PC-9 (cell line): Measurements from ENCODE around the gene GRID2. TPM values are rescaled to one million over a fixed set of nuclear protein-coding genes. Genes with fewer than 3 reads are reported as not detected.

ENCODE experiments used
- BruUV-seq: library from RNA; stranded (reverse); fragments of 400-500 nt; replicated peaks from 2 replicates; lab custom pipeline; 2021; lab: Mats Ljungman, UMichigan
- CTCF ChIA-PET: fragments of 300-600 bp; sonication (Branson Sonifier 250); formaldehyde crosslinking; loops from one replicate; lab custom pipeline; 2022; ENCODE audit warnings: antibody characterized with exemption; lab: Charles Lee
- POLR2A ChIA-PET: fragments of 300-600 bp; sonication (Branson Sonifier 250); formaldehyde crosslinking; loops from one replicate; lab custom pipeline; 2022; ENCODE audit warnings: antibody characterized with exemption; ENCODE audit not compliant: unreplicated experiment; lab: Charles Lee
- DNase-seq, 2 experiments: peaks; one replicate each; pipeline versions ENCODE4 v3.0.0 to v3.0.0-alpha.2; 2015 to 2022; ENCODE audit warnings: mixed read lengths in 1 of 2
- H2AFZ ChIP-seq: fragments of 200-600 bp; sonication (generic); 2 replicates; pipeline ENCODE4 v1.8.1; 2017; ENCODE audit warnings: antibody characterized with exemption
- H3F3A ChIP-seq: fragments of 200-600 bp; sonication (generic); 2 replicates; pipeline ENCODE4 v1.8.1; 2017; ENCODE audit warnings: antibody characterized with exemption, mild to moderate bottlenecking, low read depth; ENCODE audit not compliant: insufficient read depth
- H3K27ac ChIP-seq: fragments of 200-600 bp; sonication (generic); 2 replicates; pipeline ENCODE4 v1.6.1; 2016; ENCODE audit warnings: mixed run types
- H3K27me3 ChIP-seq: fragments of 200-600 bp; sonication (generic); 2 replicates; pipeline ENCODE4 v1.6.1; 2016; ENCODE audit warnings: low read depth, mixed run types; ENCODE audit not compliant: insufficient read depth
- H3K36me3 ChIP-seq: fragments of 200-600 bp; sonication (generic); 2 replicates; pipeline ENCODE4 v1.6.1; 2016; ENCODE audit warnings: low read depth, mixed run types
- H3K4me1 ChIP-seq: fragments of 200-600 bp; sonication (generic); replicated peaks from 2 replicates; pipeline ENCODE4 v1.6.1; 2016; ENCODE audit warnings: mixed run types; ENCODE audit not compliant: insufficient read depth
- H3K4me2 ChIP-seq: fragments of 200-600 bp; sonication (generic); 2 replicates; pipeline ENCODE4 v1.6.1; 2017; ENCODE audit warnings: mixed run types
- H3K4me3 ChIP-seq: fragments of 200-600 bp; sonication (generic); 2 replicates; pipeline ENCODE4 v1.6.1; 2016; ENCODE audit warnings: mixed run types
- H3K79me2 ChIP-seq: fragments of 200-600 bp; sonication (generic); 2 replicates; pipeline ENCODE4 v1.6.1; 2017; ENCODE audit warnings: low read depth, mixed run types
- H3K9me2 ChIP-seq: fragments of 200-600 bp; sonication (generic); 2 replicates; pipeline ENCODE4 v1.8.1; 2017; ENCODE audit warnings: mild to moderate bottlenecking; ENCODE audit not compliant: insufficient read depth
- H3K9me3 ChIP-seq: fragments of 200-600 bp; sonication (generic); 2 replicates; pipeline ENCODE4 v1.8.1; 2016; ENCODE audit warnings: low read depth; ENCODE audit not compliant: insufficient read depth
- H4K20me1 ChIP-seq: fragments of 200-600 bp; sonication (generic); 2 replicates; pipeline ENCODE4 v1.8.1; 2017; ENCODE audit not compliant: insufficient read depth
- CTCF ChIP-seq: fragments of 200-600 bp; sonication (generic); conservative IDR thresholded peaks from 2 replicates; pipeline ENCODE4 v1.6.1; 2017; ENCODE audit warnings: mixed run types, antibody characterized with exemption, mild to moderate bottlenecking, moderate library complexity
- EZH2 ChIP-seq: fragments of 200-600 bp; sonication (generic); IDR thresholded peaks from 2 replicates; pipeline ENCODE4 v1.8.0; 2017; ENCODE audit warnings: antibody characterized with exemption, low read depth
- intact Hi-C: fragments of 100-400 bp; cut with micrococcal nuclease; formaldehyde crosslinking; loops from one replicate; pipeline ENCODE4 v1.10.0; 2022; ENCODE audit not compliant: unreplicated experiment
- total RNA-seq: library from RNA; stranded (reverse); gene quantifications from 2 replicates; pipeline ENCODE4 v1.2.3, GENCODE V29; 2021

Gene GRID2
- total RNA-seq, 1 experiment from 2014 or later: not detected

GRCh38 chr4:93263166-93263565, 959.4 kb downstream of the GRID2 start:
- Histone ChIP-seq H4K20me1 (no peaks in the 10 kb centered on the region), H3K4me1 (no peaks in the 10 kb centered on the region), H3K36me3 (no peaks in the 10 kb centered on the region), H3K79me2 (no peaks in the 10 kb centered on the region), H3F3A (no peaks in the 10 kb centered on the region), H2AFZ (no peak overlapping the region), H3K4me3 (no peak overlapping the region), H3K9me2 (no peaks in the 10 kb centered on the region), H3K9me3 (no peaks in the 10 kb centered on the region), H3K27ac (no peak overlapping the region), H3K4me2 (no peak overlapping the region), H3K27me3 (no peaks in the 10 kb centered on the region)
- BruUV-seq: no TSS peak
- CTCF ChIA-PET: no interaction called here
- TF ChIP-seq EZH2: no peak
- no peak for TF ChIP-seq CTCF
- intact Hi-C loops: no loop called here
- no peak for DNase-seq
- POLR2A ChIA-PET: no interaction called here

GRCh38 chr4:93267747-93268146, 964.0 kb downstream of the GRID2 start:
- Histone ChIP-seq H3K9me2 (no peaks in the 10 kb centered on the region), H3K36me3 (no peaks in the 10 kb centered on the region), H3K79me2 (no peaks in the 10 kb centered on the region), H3K27me3 (no peaks in the 10 kb centered on the region), H4K20me1 (no peaks in the 10 kb centered on the region), H3K27ac (no peak overlapping the region), H3F3A (no peaks in the 10 kb centered on the region), H3K4me1 (no peaks in the 10 kb centered on the region), H3K4me3 (no peak overlapping the region), H2AFZ (no peak overlapping the region), H3K4me2 (no peak overlapping the region), H3K9me3 (no peaks in the 10 kb centered on the region)
- DNase-seq: no peak
- no TSS peak for BruUV-seq
- intact Hi-C loops: no loop called here
- CTCF ChIA-PET: no interaction called here
- POLR2A ChIA-PET: no interaction called here
- TF ChIP-seq CTCF (no peak), EZH2 (no peak)

- intact Hi-C loops: no loop called here
- Histone ChIP-seq H4K20me1 (no peaks in the 10 kb centered on the region), H3K36me3 (no peaks in the 10 kb centered on the region), H3K4me3 (no peak overlapping the region), H3K27me3 (no peaks in the 10 kb centered on the region), H3K4me2 (no peak overlapping the region), H3K9me3 (no peaks in the 10 kb centered on the region), H3F3A (no peaks in the 10 kb centered on the region), H3K27ac (no peak overlapping the region), H3K9me2 (no peaks in the 10 kb centered on the region), H3K4me1 (no peaks in the 10 kb centered on the region), H2AFZ (no peak overlapping the region), H3K79me2 (no peaks in the 10 kb centered on the region)
- BruUV-seq: no TSS peak
- TF ChIP-seq CTCF (no peak), EZH2 (no peak)
- ChIA-PET CTCF (no interaction called here), POLR2A (no interaction called here)
- DNase-seq: no peak
Measured at GRCh38 chr4:93285346-93285745, 981.6 kb downstream of the GRID2 start.
